Hepatocyte (in vitro differentiated cells): Measurements from ENCODE around the gene SNAP29. TPM values are rescaled to one million over a fixed set of nuclear protein-coding genes. Genes with fewer than 3 reads are reported as not detected.

Experiments used
- DNase-seq: peaks from one replicate; pipeline ENCODE4 v3.0.0-alpha.2; 2016; ENCODE audit warnings: low spot score
- H2AFZ ChIP-seq: fragments of 200-600 bp; sonication (generic); 2 replicates; pipeline ENCODE4 v1.6.0; 2016; ENCODE audit warnings: antibody characterized with exemption, mild to moderate bottlenecking
- H3K27ac ChIP-seq: fragments of 200-600 bp; sonication (generic); 2 replicates; pipeline ENCODE4 v1.5.1; 2016; ENCODE audit warnings: mild to moderate bottlenecking
- H3K27me3 ChIP-seq: fragments of 200-600 bp; sonication (generic); 2 replicates; pipeline ENCODE4 v1.6.1; 2016
- H3K36me3 ChIP-seq: fragments of 200-600 bp; sonication (generic); replicated peaks from 2 replicates; pipeline ENCODE4 v1.5.1; 2016; ENCODE audit warnings: low read depth; ENCODE audit not compliant: insufficient read depth
- H3K4me1 ChIP-seq: fragments of 200-600 bp; sonication (generic); 2 replicates; pipeline ENCODE4 v1.5.1; 2016; ENCODE audit warnings: mild to moderate bottlenecking, moderate library complexity; ENCODE audit not compliant: insufficient read depth
- H3K4me2 ChIP-seq: fragments of 200-600 bp; sonication (generic); 2 replicates; pipeline ENCODE4 v1.6.0; 2016
- H3K4me3 ChIP-seq: fragments of 200-600 bp; sonication (generic); 2 replicates; pipeline ENCODE4 v1.5.1; 2016; ENCODE audit warnings: mild to moderate bottlenecking
- H3K79me2 ChIP-seq: fragments of 200-600 bp; sonication (generic); 2 replicates; pipeline ENCODE4 v1.6.0; 2017; ENCODE audit warnings: mild to moderate bottlenecking
- H3K9me2 ChIP-seq: fragments of 200-600 bp; sonication (generic); replicated peaks from 2 replicates; pipeline ENCODE4 v1.6.0; 2017; ENCODE audit warnings: mild to moderate bottlenecking; ENCODE audit not compliant: insufficient read depth
- H3K9me3 ChIP-seq: fragments of 200-600 bp; sonication (generic); 2 replicates; pipeline ENCODE4 v1.5.1; 2016; ENCODE audit warnings: low read depth, mild to moderate bottlenecking
- H4K20me1 ChIP-seq: fragments of 200-600 bp; sonication (generic); 2 replicates; pipeline ENCODE4 v1.6.0; 2016; ENCODE audit warnings: mild to moderate bottlenecking; ENCODE audit not compliant: insufficient read depth, poor library complexity, severe bottlenecking
- EZH2 ChIP-seq: fragments of 200-600 bp; sonication (generic); IDR thresholded peaks from 2 replicates; pipeline ENCODE4 v1.6.1; 2016; ENCODE audit warnings: antibody characterized with exemption, mild to moderate bottlenecking, borderline replicate concordance
- EZH2phosphoT487 ChIP-seq: fragments of 200-600 bp; sonication (generic); IDR thresholded peaks from one replicate; pipeline ENCODE4 v1.6.1; 2018; ENCODE audit warnings: antibody characterized with exemption, mild to moderate bottlenecking, low read depth, moderate library complexity; ENCODE audit not compliant: unreplicated experiment, severe bottlenecking
- WGBS: methylation state at CpG from one replicate; pipeline ENCODE4 v1.1.6; 2016; ENCODE audit warnings: low lambda C conversion rate; ENCODE audit errors: missing lambda C conversion rate; 5-methylcytosine and 5-hydroxymethylcytosine counted together
- polyA plus RNA-seq: library from polyadenylated mRNA; unstranded; fragments of >200 nt; fragmentation: Nextera tagmentation; extraction: Ambion mirVana; gene quantifications from 2 replicates; pipeline ENCODE4 v1.2.1, GENCODE V29; 2016
- total RNA-seq: library from RNA; depleted of rRNA; stranded (reverse); fragments of >200 nt; gene quantifications from 2 replicates; pipeline ENCODE4 v1.2.3, GENCODE V29; 2014
- TF ChIP-seq, protein P1 (sequence below): fragments of 200-600 bp; sonication (generic); IDR thresholded peaks from 2 replicates; pipeline ENCODE4 v1.5.1; 2016; ENCODE audit warnings: antibody characterized with exemption, mild to moderate bottlenecking; ENCODE audit not compliant: poor library complexity

The SNAP29 gene
- total and polyA plus RNA-seq, 2 experiments from 2014 or later = 14.5 to 41.0 TPM

- no peak for DNase-seq
- no peaks in the 10 kb centered on the region for H3K36me3 ChIP-seq
- peak overlapping the region; percentile 65 for H3K27ac ChIP-seq
- H3K4me2 ChIP-seq = no peak overlapping the region
- no peak overlapping the region for H3K4me3 ChIP-seq
- TF ChIP-seq EZH2 (no peak), EZH2phosphoT487 (no peak)
- TF ChIP-seq, protein P1, sequence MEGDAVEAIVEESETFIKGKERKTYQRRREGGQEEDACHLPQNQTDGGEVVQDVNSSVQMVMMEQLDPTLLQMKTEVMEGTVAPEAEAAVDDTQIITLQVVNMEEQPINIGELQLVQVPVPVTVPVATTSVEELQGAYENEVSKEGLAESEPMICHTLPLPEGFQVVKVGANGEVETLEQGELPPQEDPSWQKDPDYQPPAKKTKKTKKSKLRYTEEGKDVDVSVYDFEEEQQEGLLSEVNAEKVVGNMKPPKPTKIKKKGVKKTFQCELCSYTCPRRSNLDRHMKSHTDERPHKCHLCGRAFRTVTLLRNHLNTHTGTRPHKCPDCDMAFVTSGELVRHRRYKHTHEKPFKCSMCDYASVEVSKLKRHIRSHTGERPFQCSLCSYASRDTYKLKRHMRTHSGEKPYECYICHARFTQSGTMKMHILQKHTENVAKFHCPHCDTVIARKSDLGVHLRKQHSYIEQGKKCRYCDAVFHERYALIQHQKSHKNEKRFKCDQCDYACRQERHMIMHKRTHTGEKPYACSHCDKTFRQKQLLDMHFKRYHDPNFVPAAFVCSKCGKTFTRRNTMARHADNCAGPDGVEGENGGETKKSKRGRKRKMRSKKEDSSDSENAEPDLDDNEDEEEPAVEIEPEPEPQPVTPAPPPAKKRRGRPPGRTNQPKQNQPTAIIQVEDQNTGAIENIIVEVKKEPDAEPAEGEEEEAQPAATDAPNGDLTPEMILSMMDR = no peak
- 82% methylated on average over 3 of the region's 3 CpGs for WGBS
- H3K9me3 ChIP-seq = no peaks in the 10 kb centered on the region
- H4K20me1 ChIP-seq = peaks cover 19% of the 10 kb centered on the region
- H3K79me2 ChIP-seq = peaks cover 82% of the 10 kb centered on the region
- no peak overlapping the region for H2AFZ ChIP-seq
- no peaks in the 10 kb centered on the region for H3K27me3 ChIP-seq
- H3K4me1 ChIP-seq = peaks cover 12% of the 10 kb centered on the region
- no peaks in the 10 kb centered on the region for H3K9me2 ChIP-seq
Observed at GRCh38 chr22:20839837-20840645, 18.8 kb upstream of the SNAP29 start.

- Histone ChIP-seq H3K4me3 (no peak overlapping the region), H2AFZ (no peak overlapping the region), H3K79me2 (peaks cover 89% of the 10 kb centered on the region), H3K9me3 (no peaks in the 10 kb centered on the region), H3K27ac (peak overlapping the region; percentile 65), H3K9me2 (no peaks in the 10 kb centered on the region), H4K20me1 (peaks cover 19% of the 10 kb centered on the region), H3K4me2 (no peak overlapping the region), H3K36me3 (no peaks in the 10 kb centered on the region), H3K27me3 (no peaks in the 10 kb centered on the region), H3K4me1 (peaks cover 16% of the 10 kb centered on the region)
- DNase-seq = peak; percentile 32
- TF ChIP-seq EZH2 (no peak), EZH2phosphoT487 (no peak)
- TF ChIP-seq, protein P1 = no peak
- 49% methylated on average over 8 of the region's 8 CpGs for WGBS
Observed at GRCh38 chr22:20840646-20841371, 18.0 kb upstream of the SNAP29 start.

GRCh38 chr22:20843501-20843900 lies 15.3 kb upstream of the SNAP29 start:
- no peaks in the 10 kb centered on the region for H3K9me3 ChIP-seq
- H3K27ac ChIP-seq = no peak overlapping the region
- H4K20me1 ChIP-seq = peaks cover 38% of the 10 kb centered on the region
- no peak overlapping the region for H3K4me2 ChIP-seq
- DNase-seq = no peak
- peaks cover 16% of the 10 kb centered on the region for H3K4me1 ChIP-seq
- WGBS = 41% methylated on average over 2 of the region's 2 CpGs
- peaks cover 94% of the 10 kb centered on the region for H3K79me2 ChIP-seq
- no peak overlapping the region for H3K4me3 ChIP-seq
- no peak for TF ChIP-seq EZH2
- TF ChIP-seq, protein P1 = no peak
- no peak for TF ChIP-seq EZH2phosphoT487
- no peak overlapping the region for H2AFZ ChIP-seq
- no peaks in the 10 kb centered on the region for H3K27me3 ChIP-seq
- no peaks in the 10 kb centered on the region for H3K9me2 ChIP-seq
- no peaks in the 10 kb centered on the region for H3K36me3 ChIP-seq
